RPMI7951 (cell line): ENCODE data around the gene DCTN2. TPM values are rescaled to one million over a fixed set of nuclear protein-coding genes. Genes with fewer than 3 reads are reported as not detected.
"Not testable (repeated sequence)": the region's sequence is repeated elsewhere in the genome, so short reads cannot be mapped to it uniquely, and the experiment has no call there.

ENCODE experiments used
- DNase-seq: peaks from one replicate; pipeline ENCODE4 v3.0.0-alpha.2; 2012; ENCODE audit warnings: low read depth
- total RNA-seq: library from RNA; depleted of rRNA; stranded (reverse); fragments of >200 nt; shearing (Covaris generic); gene quantifications from 2 replicates; pipeline ENCODE4 v1.2.3, GENCODE V29; 2014

DCTN2 gene
- total RNA-seq, 1 experiment from 2014 or later: 123 TPM

DNA sequence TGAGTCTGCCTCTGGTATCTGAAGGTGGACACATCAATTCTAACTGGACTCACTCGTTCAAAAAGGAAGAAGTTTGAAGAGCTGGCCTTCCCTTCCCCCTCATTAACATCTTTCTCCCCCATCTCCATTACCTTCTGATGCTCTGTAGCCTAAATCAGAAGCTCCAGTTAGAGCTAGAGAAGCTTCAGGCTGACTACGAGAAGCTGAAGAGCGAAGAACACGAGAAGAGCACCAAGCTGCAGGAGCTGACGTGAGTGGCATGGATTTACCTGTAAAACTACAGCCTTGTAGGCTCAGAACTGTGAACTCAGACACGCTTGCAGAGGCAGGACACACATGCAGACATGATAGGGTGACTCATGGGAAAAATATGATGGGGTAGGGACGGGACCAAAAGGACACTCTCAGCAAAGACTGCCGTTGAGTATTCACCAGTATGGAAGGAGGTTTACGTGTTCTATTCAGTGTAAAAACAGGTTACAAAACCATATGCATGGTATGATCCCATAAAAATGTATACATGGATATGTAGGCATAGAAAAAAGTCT is 29.7 kb upstream of the DCTN2 start:
- DNase-seq: peak; percentile 28

DNA sequence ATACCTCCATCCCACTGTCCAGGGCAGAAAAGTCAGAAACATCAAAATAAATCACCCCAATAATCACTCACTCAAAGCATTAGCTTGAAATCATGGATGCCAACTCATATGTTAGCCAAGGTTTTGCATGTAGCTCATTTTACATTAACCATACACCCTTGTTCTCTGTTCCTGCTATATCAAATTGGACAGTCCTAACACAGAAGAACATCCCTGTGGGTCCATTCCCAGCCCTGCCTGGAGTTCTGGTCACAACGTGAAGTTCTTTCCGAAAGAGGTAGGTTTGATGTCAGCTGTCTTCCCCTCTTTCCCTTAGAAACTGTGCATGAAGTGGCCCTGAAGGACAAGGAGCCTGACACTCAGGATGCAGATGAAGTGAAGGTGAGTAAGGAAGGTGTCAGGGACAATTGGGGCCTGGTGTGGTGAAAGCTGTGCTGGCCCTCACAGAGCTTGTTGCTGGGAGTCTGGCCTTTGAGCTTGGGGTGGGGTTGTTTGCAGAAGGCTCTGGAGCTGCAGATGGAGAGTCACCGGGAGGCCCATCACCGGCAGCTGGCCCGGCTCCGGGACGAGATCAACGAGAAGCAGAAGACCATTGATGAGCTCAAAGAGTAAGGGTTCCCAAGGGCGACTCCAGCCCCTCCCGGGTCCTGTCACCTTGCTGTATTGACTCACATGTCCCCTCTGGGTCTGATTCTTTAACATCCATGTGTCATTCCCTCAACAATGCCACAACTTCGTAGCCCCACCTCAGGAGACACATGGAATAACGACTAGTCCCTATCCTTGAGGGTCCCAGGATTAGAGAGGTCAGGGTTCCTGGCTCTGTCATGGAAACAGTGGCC is 29.0 kb upstream of the DCTN2 start:
- no peak for DNase-seq

DNA sequence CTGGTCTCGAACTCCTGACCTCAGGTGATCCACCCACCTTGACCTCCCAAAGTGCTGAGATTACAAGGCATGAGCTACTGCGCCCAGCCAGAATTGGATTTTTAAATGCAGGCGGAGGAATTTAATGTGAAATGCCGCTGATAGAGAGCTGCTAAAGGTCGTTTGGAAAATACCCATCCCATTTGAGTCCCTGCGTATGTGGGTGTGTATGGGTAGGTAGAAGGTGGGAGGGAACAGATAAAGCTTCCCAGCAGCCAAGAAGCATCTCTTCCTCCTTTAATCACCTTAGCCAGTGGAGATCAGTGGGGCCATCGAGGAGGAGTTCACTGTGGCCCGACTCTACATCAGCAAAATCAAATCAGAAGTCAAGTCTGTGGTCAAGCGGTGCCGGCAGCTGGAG is 27.8 kb upstream of the DCTN2 start:
- no peak for DNase-seq

GRCh38 chr12:57571926-57572762 is 25.2 kb upstream of the DCTN2 start:
- no peak for DNase-seq

DNA sequence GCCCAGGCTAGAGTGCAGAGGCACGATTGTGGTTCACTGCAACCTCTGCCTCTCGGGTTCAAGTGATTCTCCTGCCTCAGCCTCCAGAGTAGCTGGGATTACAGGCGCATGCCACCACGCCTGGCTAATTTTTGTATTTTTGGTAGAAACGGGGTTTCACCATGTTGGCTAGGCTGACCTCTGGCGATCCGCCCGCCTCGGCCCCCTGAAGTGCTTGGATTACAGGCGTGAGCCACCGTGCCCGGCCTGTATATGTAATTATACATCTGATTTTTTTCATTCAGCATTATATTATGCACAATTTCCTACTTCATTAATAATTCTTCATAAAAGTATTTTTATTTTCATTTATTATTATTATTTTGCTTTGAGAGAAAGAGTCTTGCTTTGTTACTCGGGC is 23.4 kb upstream of the DCTN2 start:
- not testable (repeated sequence) for DNase-seq

DNA sequence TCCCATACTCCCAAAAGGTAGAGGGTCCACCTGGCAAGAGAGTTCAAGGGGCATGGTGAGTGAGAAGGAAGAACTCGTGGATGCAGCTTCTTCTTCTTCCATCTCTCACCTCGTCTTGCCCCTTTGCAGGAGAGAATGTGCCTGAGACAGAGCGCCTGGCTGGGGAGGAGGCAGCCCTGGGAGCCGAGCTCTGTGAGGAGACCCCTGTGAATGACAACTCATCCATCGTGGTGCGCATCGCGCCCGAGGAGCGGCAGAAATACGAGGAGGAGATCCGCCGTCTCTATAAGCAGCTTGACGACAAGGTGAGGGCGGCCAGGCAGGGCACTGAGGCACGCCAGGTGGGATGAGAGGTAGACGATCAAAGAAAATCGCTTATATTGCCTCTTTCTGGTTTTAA is 22.9 kb upstream of the DCTN2 start:
- DNase-seq: no peak

GRCh38 chr12:57568838-57569237 is 21.8 kb upstream of the DCTN2 start:
- no peak for DNase-seq

DNA sequence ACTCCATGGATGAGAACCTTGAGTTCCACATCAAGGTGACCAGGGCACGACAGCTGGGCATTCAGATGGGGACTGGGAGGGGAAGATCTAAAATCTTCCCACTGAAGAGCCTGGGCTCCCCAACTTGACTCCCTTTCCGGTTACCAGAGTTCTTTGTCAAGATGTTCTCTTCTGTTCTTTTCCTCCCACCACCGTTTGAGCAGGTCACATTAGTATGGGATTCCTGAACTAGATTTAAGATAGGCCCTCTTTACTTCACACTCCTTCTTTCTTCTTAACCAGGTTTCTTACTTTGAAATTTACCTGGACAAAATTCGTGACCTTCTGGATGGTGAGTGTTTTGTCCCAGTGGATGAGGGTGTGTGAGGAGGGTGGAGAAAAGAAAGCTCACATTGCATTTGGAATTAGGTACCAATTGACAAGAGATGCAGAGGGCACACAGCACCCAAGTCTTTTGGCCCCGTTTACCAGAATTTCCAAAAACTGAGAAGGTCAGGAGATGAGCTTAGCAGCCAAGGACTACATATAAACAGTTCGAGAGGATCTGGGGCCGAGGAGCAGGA is 17.3 kb upstream of the DCTN2 start:
- no peak for DNase-seq

- no peak for DNase-seq
Measured at GRCh38 chr12:57563358-57563757, 16.4 kb upstream of the DCTN2 start.

- DNase-seq: peak; percentile 22
Measured at GRCh38 chr12:57561117-57561516, 14.1 kb upstream of the DCTN2 start.

- DNase-seq: no peak
Measured at GRCh38 chr12:57560516-57560915, 13.5 kb upstream of the DCTN2 start.

DNA sequence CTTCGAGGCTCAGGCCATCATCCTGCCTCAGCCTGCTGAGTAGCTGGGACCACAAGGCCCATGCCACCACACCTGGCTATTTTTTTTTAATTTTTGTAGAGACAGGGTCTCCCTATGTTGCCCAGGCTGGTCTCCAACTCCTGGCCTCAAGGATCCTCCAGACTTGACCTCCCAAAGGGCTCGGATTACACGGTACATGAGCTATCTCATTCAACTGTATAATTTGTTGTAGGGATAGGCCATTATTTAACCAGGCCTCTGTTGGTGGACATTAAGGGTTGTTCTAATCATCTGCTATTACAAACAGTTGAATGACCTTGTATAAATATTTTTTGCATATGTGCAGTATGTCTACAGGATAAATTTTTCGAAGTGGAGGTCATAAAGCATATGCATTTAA is 11.9 kb upstream of the DCTN2 start:
- no peak for DNase-seq

DNA sequence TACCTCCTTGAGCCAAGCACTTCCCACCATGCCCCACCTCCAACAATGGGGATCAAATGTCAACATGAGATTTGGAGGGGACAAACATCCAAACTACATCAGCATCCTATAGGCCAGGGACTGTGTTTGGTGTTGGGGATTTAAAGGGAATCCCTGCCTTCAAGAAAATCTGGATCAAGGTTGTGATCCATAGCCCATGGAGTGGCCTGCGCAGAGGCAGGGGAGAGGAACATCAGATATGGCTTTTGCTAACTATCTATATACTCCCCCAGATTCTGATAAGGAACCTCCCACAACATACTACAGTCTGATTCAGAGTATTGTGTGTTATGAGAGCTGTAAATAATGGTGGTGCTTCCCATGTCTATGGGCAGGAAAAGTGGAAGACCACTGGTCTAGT is 7.9 kb upstream of the DCTN2 start:
- no peak for DNase-seq

DNA sequence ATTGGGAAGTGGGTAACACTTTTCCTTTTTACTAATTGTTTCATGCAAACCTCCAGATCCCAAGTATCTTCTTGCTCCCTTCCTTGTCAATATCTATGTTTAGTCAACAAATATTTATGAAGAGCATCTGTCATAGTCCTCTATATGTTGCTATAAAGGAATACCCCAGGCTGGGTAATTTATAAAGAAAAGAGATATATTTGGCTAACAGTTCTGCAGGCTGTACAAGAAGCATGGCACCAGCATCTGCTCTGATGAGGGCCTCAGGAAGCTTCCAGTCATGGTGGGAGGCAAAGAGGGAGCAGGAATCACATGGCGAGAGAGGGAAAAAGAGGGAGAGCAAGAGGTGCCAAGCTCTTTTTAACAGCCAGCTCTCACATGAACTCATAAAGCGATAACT is 7.5 kb upstream of the DCTN2 start:
- no peak for DNase-seq

- no peak for DNase-seq
Measured at GRCh38 chr12:57553343-57554202, 6.6 kb upstream of the DCTN2 start.

GRCh38 chr12:57552835-57553313 is 5.9 kb upstream of the DCTN2 start:
- DNase-seq: peak; percentile 48

- no peak for DNase-seq
Measured at GRCh38 chr12:57552306-57552651, 5.3 kb upstream of the DCTN2 start.

GRCh38 chr12:57551637-57552305 is 4.8 kb upstream of the DCTN2 start:
- no peak for DNase-seq

DNA sequence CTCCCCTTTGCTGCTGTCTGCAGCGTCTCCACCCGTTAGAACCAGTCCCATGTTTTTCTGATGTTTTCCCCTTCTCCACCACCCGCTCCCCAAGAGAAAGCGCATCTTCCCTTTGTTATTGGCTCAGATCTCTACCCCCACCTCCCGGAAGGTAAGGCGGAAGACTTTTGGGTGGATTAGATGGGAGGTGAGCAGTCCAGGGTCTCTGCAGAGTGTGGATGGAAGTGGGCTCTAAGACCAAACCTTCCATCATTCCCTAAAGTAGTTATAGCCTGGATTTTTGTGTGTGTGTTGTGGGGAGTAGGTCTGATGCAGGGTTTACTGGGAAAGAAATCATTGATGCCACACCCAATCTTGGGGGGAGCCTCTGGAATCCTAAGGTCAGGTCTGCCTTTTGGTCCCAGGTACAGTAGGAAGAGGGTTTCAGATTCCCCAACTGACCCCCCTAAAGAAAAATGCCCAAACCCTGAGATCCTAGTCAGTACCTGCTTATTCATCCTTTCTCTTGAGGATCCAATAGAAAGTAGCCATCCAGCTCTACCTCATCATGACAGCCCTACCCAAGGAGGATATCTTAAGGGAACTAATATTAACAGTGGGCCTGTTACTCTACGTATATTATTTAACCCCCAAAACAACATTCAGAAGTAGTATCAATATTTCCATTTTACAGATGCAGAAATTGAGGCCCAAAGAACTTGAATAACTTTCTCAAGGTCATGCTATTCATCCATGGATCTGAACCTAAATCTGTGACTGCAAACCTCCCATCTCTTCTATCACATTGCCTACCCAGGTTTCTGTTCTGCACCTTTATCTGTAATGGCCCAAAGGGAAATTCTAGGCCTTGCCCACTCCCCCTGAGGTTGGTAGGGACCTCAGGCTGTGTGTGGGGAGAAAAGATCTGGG is 3.9 kb upstream of the DCTN2 start:
- DNase-seq: no peak
